Epithelial cell of proximal tubule (primary cell): ENCODE measurements around the gene PRDM16. TPM values are rescaled to one million over a fixed set of nuclear protein-coding genes. Genes with fewer than 3 reads are reported as not detected.
A peak's percentile ranks its signal among the peaks of the same experiment; 100 is the strongest.

Source experiments
- DNase-seq: peaks from one replicate; pipeline ENCODE4 v3.0.0-alpha.2; 2011; ENCODE audit warnings: low read depth
- H3K4me3 ChIP-seq: 2 replicates; pipeline ENCODE4 v1.5.1; 2011; ENCODE audit warnings: low read depth, mild to moderate bottlenecking, low read length
- total RNA-seq: library from RNA; depleted of rRNA; stranded (reverse); fragments of >200 nt; gene quantifications from 2 replicates; pipeline ENCODE4 v1.2.3, GENCODE V29; 2015
- TF ChIP-seq, protein P1 (sequence below): conservative IDR thresholded peaks from 2 replicates; pipeline ENCODE4 v1.5.1; 2012; ENCODE audit warnings: low read depth, mild to moderate bottlenecking, low read length

Gene PRDM16
- total RNA-seq, 1 donor from 2014 or later = 0.06 TPM

DNA sequence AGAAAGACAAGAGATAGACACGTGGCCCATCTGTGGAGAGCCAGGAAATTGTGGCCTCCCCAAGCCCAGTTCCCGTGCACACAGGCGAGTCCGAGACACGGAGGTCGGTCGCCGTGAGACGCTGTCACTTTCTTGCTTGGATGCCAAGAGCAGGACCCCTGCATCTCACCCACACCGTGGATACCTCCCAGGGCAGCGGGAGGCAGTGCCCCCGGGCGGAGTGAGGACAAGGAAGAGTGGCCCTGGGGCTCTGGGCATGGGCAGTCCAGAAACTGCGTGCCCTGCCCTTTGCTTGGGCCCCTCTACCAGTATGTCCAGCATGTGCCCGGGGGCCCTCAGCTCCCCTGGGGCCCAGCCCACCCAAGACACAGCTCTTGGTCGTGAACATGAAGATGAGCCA is 360.8 kb downstream of the PRDM16 start:
- H3K4me3 ChIP-seq = no peak overlapping the region
- DNase-seq = no peak
- TF ChIP-seq, protein P1, sequence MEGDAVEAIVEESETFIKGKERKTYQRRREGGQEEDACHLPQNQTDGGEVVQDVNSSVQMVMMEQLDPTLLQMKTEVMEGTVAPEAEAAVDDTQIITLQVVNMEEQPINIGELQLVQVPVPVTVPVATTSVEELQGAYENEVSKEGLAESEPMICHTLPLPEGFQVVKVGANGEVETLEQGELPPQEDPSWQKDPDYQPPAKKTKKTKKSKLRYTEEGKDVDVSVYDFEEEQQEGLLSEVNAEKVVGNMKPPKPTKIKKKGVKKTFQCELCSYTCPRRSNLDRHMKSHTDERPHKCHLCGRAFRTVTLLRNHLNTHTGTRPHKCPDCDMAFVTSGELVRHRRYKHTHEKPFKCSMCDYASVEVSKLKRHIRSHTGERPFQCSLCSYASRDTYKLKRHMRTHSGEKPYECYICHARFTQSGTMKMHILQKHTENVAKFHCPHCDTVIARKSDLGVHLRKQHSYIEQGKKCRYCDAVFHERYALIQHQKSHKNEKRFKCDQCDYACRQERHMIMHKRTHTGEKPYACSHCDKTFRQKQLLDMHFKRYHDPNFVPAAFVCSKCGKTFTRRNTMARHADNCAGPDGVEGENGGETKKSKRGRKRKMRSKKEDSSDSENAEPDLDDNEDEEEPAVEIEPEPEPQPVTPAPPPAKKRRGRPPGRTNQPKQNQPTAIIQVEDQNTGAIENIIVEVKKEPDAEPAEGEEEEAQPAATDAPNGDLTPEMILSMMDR = no peak

DNA sequence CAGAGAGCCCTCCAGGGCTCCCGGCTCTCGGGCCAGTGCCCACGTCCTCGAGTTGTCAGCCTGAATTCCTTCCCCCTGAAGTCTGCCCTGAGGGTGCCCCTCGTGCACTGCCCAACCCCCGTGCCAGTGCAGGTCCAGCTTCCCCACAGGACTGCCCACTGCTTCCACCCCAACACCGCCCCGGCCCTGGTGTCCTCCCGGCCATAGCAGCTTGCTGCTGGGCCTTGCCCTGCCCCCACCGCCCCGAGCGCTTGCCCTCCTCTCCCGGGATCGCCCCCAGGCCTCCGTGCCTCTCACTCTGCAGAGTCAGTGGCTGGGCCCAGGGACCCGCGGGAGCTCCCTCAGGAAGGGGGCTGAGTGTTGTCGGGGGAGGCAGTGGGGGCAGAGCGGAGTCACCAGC is 361.4 kb downstream of the PRDM16 start:
- DNase-seq = no peak
- TF ChIP-seq, protein P1 = no peak
- no peak overlapping the region for H3K4me3 ChIP-seq

DNA sequence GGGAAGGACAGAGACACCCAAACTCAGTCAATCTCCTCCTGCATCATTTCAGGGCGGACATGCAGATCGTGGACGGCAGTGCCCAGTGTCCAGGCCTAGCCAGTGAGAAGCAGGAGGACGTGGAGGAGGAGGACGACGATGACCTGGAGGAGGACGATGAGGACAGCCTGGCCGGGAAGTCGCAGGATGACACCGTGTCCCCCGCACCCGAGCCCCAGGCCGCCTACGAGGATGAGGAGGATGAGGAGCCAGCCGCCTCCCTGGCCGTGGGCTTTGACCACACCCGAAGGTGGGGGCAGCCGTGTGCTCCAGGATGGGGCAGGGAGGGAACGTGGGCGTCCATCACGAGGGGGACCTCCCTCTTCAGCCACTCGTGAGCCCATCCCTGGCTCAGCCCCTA is 361.8 kb downstream of the PRDM16 start:
- TF ChIP-seq, protein P1 = no peak
- DNase-seq = no peak
- H3K4me3 ChIP-seq = no peak overlapping the region

DNA sequence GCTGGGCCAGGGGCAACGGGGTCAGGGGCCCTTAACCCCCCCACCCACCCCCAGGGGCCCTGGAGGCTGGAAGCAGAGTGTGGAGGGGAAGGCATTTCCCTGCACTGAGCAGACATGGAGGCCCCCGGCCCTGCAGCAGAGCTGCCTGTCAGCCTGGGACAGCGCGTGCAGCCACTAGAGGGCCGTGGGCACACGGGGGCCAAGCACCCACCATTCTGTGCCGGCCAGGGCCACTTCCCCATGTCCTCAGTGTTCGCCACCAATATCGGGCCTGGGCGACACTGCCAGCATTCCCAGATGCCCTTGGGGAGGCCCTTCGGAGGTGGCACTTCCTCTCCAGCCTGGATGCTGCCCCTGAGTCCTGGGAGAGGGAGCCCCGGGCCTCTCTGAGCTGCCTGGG is 362.3 kb downstream of the PRDM16 start:
- H3K4me3 ChIP-seq = no peak overlapping the region
- no peak for DNase-seq
- TF ChIP-seq, protein P1 = peak; percentile 29

DNA sequence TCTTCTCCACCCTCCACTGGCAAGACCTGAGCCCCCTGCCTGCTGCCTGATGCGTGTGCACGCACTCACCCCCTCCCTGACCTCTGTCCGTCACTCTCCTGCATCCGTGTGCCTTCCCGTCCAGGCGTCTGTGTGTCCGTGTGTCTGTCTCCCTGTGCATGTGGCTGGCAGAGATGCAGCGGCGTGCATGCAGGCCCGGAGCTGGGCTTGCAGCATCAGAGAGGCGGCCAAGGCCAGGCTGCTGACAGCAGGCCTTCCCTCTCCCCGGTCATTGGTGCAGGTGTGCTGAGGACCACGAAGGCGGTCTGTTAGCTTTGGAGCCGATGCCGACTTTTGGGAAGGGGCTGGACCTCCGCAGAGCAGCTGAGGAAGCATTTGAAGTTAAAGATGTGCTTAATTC is 362.7 kb downstream of the PRDM16 start:
- H3K4me3 ChIP-seq = no peak overlapping the region
- TF ChIP-seq, protein P1 = no peak

DNA sequence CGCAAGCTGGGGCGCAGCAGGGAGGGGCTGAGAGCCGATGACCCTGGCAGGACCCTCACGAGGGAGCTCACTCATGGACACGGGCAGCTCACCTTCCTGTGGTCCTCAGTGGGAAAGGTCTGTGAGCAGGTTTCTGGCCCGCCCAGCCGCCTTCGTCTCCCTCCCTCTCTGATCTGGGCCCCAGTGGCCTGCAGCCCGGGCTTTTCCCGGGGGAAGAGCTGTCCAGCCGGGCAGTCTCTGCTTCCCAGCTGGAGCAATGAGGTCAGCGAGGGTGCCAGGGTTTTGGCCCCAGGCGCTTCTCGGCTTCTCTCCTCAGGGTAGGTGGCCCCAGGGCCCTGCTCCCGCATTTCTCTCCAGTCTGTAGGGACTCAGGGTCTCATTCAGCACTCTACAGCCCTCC is 363.3 kb downstream of the PRDM16 start:
- H3K4me3 ChIP-seq = no peak overlapping the region
- no peak for DNase-seq
- TF ChIP-seq, protein P1 = no peak

More for the DNA sequence above, 362.7 kb downstream of the PRDM16 start:
- DNase-seq = no peak

DNA sequence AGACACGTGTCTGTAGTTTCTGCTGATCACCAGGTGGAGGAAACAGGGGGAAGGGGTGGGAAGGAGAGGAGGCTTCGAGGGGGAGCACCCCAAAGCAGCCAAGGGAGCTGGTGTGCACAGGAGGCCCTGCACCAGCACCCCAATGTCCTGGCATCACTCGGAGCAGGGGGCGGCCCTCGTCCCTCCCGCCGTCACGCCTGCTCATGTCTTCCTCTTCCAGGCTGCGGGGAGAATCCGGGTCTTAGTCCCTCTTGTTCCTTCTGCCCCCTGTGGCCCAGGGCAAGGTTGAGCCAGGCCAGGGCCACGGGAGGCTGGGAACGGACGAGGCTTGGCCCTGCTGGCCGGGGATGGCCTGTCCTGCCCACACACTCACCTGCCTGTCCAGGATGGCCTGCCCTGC is 364.1 kb downstream of the PRDM16 start:
- H3K4me3 ChIP-seq = no peak overlapping the region
- TF ChIP-seq, protein P1 = no peak
- no peak for DNase-seq
